ENCODE measurements around the gene ITGB4. TPM values are rescaled to one million over a fixed set of nuclear protein-coding genes. Genes with fewer than 3 reads are reported as not detected.
"Not testable (repeated sequence)": the region's sequence is repeated elsewhere in the genome, so short reads cannot be mapped to it uniquely, and the experiment has no call there.

ITGB4 gene
- total RNA-seq, 1 donor from 2014 or later = 3.1 TPM

DNA sequence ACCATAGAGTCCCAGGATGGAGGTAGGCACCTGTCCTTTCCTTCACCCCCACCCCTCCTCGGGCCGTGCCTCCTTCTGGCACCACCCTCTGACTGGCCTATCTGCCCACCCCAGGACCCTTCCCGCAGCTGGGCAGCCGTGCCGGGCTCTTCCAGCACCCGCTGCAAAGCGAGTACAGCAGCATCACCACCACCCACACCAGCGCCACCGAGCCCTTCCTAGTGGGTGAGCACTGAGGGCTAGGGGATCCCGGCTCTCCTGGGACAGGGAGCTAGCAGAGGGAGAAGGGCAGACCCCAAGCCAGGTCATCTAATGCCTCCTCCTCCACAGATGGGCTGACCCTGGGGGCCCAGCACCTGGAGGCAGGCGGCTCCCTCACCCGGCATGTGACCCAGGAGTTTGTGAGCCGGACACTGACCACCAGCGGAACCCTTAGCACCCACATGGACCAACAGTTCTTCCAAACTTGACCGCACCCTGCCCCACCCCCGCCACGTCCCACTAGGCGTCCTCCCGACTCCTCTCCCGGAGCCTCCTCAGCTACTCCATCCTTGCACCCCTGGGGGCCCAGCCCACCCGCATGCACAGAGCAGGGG lies 35.9 kb downstream of the ITGB4 start:
- H3K4me3 ChIP-seq (ENCODE audit: low read length in 3 of 3) = no peak overlapping the region
- no peak overlapping the region for H3K27ac ChIP-seq (ENCODE audit: low read depth, low read length)
- no peaks in the 10 kb centered on the region for H3K9me3 ChIP-seq (ENCODE audit: control insufficient read depth in 3 of 3, low read length in 3 of 3)
- H3K9ac ChIP-seq (ENCODE audit: low read depth in 1 of 3, low read length in 3 of 3) = no peak overlapping the region
- H3K27me3 ChIP-seq (ENCODE audit: control insufficient read depth in 3 of 3, insufficient read depth in 3 of 3, low read length in 3 of 3) = no peaks in the 10 kb centered on the region
- peaks cover 10 to 14% (median 12%) of the 10 kb centered on the region in 3 donors for H3K4me1 ChIP-seq (ENCODE audit: control insufficient read depth in 3 of 3, insufficient read depth in 3 of 3, low read length in 3 of 3)
- H3K36me3 ChIP-seq (ENCODE audit: control insufficient read depth in 3 of 3, insufficient read depth in 3 of 3, low read length in 3 of 3) = peaks cover 0 to 4% (median 0%) of the 10 kb centered on the region in 3 donors

DNA sequence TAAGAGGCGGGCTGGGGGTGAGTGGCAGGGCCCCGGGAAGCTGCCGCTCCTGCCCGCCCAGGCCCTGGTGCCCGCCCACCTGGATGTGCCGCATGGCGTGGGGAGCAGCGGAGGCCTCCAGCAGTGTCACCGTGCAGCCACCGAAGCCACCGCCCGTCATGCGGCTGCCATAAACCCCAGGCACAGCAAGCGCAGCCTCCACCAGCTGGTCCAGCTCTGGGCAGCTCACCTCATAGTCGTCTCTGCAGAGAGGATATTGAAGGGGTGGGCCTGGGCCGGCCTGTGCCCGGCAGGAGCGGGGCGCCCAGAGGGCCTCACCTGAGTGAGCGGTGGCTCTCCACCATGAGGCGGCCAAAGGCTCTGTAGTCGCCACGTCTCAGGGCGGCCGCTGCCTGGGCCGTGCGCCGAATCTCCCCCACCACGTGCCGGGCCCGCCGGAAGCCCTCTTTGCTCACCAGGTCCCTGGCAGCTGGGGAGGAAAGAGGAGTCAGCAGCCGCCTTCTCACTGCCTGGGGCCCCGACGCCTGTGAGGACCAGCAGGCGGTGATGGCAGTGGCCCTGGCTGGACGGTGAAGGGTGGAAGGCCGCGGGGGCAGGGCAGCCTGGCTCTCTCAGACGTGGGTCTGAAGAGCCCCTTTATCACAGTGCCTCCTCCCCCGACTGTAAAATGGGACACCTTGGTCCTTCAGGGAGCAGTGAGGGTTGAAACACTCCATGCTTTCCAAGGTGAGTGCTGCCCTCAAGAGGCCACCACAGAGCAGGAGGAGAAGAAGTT lies 37.1 kb downstream of the ITGB4 start:
- Histone ChIP-seq H3K4me1 (ENCODE audit: control insufficient read depth in 3 of 3, insufficient read depth in 3 of 3, low read length in 3 of 3) (peaks cover 9 to 15% (median 10%) of the 10 kb centered on the region in 3 donors), H3K9me3 (ENCODE audit: control insufficient read depth in 3 of 3, low read length in 3 of 3) (no peaks in the 10 kb centered on the region), H3K27me3 (ENCODE audit: control insufficient read depth in 3 of 3, insufficient read depth in 3 of 3, low read length in 3 of 3) (no peaks in the 10 kb centered on the region), H3K4me3 (ENCODE audit: low read length in 3 of 3) (no peak overlapping the region), H3K27ac (ENCODE audit: low read depth, low read length) (no peak overlapping the region), H3K36me3 (ENCODE audit: control insufficient read depth in 3 of 3, insufficient read depth in 3 of 3, low read length in 3 of 3) (peaks cover 0 to 4% (median 0%) of the 10 kb centered on the region in 3 donors), H3K9ac (ENCODE audit: low read depth in 1 of 3, low read length in 3 of 3) (no peak overlapping the region)

DNA sequence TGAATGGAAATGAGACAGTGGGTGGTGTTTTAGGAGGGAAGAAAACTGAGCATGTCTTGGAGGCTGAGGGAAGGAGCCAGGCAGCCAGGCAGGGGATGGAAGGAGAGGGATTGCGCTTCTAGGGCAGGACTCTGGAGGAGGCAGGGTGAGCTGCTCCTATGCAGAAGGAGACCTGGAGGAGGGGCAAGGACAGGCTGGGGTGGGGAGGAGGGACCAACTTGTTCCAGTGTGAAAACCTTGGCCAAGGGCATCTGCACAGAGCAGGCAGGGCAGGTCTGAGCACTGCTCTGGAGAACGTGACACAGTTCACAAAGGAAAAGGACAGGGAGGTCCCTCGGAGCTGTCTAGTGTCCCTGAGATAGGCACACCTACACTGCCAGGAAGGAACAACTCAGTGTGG lies 38.2 kb downstream of the ITGB4 start:
- Histone ChIP-seq H3K4me3 (ENCODE audit: low read length in 3 of 3) (no peak overlapping the region), H3K27me3 (ENCODE audit: control insufficient read depth in 3 of 3, insufficient read depth in 3 of 3, low read length in 3 of 3) (no peaks in the 10 kb centered on the region), H3K9me3 (ENCODE audit: control insufficient read depth in 3 of 3, low read length in 3 of 3) (no peaks in the 10 kb centered on the region), H3K27ac (ENCODE audit: low read depth, low read length) (no peak overlapping the region), H3K36me3 (ENCODE audit: control insufficient read depth in 3 of 3, insufficient read depth in 3 of 3, low read length in 3 of 3) (peaks cover 0 to 4% (median 0%) of the 10 kb centered on the region in 3 donors), H3K9ac (ENCODE audit: low read depth in 1 of 3, low read length in 3 of 3) (no peak overlapping the region), H3K4me1 (ENCODE audit: control insufficient read depth in 3 of 3, insufficient read depth in 3 of 3, low read length in 3 of 3) (peaks cover 8 to 17% (median 11%) of the 10 kb centered on the region in 3 donors)

DNA sequence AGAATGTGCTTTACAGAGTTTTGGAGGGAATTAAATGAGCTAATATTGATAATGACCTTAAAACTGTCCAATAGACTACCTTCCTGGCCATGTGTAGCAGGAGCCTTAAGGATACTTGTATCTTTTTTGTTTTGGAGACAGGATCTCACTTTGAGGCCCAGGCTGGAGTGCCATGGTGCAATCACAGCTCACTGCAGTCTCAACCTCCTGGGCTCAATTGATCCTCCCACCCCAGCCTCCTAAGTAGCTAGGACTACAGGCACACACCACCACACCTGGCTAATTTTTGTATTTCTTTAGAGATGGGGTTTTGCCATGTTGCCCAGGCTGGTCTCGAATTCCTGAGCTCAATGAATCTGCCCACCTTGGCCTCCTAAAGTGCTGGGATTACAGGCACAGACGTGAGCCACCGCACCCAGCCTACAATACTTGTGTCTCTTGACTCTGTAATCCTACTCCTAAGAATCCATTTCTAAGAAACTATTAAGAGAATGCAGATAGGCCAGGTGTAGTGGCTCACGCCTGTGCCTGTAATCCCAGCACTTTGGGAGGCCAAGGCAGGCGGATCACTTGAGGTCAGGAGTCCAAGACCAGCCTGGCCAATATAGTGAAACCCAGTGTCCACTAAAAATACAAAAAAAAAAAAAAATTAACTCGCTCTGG lies 38.9 kb downstream of the ITGB4 start:
- H3K27me3 ChIP-seq (ENCODE audit: control insufficient read depth in 3 of 3, insufficient read depth in 3 of 3, low read length in 3 of 3); H3K4me3 ChIP-seq (ENCODE audit: low read length in 3 of 3); H3K27ac ChIP-seq (ENCODE audit: low read depth, low read length); H3K9ac ChIP-seq (ENCODE audit: low read depth in 1 of 3, low read length in 3 of 3); H3K9me3 ChIP-seq (ENCODE audit: control insufficient read depth in 3 of 3, low read length in 3 of 3); H3K36me3 ChIP-seq (ENCODE audit: control insufficient read depth in 3 of 3, insufficient read depth in 3 of 3, low read length in 3 of 3): not testable (repeated sequence)
- peaks cover 9 to 16% (median 12%) of the 10 kb centered on the region in 3 donors for H3K4me1 ChIP-seq (ENCODE audit: control insufficient read depth in 3 of 3, insufficient read depth in 3 of 3, low read length in 3 of 3)

DNA sequence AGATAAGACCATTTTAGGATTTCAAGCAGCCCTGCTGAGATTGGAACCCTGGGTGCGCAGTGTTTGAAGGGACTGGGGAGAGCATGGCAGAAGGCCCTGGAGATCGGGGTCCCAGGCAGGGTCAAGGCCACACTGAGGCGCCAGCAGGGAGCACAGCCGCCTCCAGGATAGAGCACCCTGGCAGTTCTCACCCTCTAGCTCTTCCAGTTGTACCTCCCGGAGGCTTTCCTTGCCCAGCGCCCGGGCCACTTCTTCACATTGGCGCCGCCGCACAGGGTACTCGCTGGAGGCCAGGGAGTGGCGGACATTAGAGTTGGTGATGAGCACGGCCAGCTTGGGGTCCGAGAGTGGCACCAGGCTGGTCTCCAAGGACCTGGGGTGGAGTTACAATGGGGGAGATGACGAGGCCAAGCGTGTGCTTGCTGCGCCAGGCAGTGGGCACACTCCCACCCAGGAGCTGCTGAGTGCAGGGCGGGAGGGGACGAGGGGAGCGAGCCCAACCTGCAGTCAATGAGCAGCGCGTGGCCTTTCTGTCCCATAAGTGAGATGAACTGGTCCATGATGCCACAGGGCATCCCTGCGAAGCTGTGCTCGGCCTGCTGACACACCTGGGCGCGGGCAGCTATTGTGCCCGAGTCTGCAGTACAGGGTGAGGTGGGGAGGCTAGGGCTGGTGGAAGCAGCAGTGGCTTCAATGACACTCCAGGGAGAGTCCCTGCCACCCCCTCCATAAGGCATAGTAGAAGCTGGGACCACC lies 41.4 kb downstream of the ITGB4 start:
- Histone ChIP-seq H3K9me3 (ENCODE audit: control insufficient read depth in 3 of 3, low read length in 3 of 3) (no peaks in the 10 kb centered on the region), H3K36me3 (ENCODE audit: control insufficient read depth in 3 of 3, insufficient read depth in 3 of 3, low read length in 3 of 3) (peaks cover 0 to 4% (median 0%) of the 10 kb centered on the region in 3 donors), H3K27me3 (ENCODE audit: control insufficient read depth in 3 of 3, insufficient read depth in 3 of 3, low read length in 3 of 3) (no peaks in the 10 kb centered on the region), H3K4me1 (ENCODE audit: control insufficient read depth in 3 of 3, insufficient read depth in 3 of 3, low read length in 3 of 3) (peaks cover 11 to 19% (median 16%) of the 10 kb centered on the region in 3 donors), H3K9ac (ENCODE audit: low read depth in 1 of 3, low read length in 3 of 3) (no peak overlapping the region), H3K27ac (ENCODE audit: low read depth, low read length) (no peak overlapping the region), H3K4me3 (ENCODE audit: low read length in 3 of 3) (no peak overlapping the region)

DNA sequence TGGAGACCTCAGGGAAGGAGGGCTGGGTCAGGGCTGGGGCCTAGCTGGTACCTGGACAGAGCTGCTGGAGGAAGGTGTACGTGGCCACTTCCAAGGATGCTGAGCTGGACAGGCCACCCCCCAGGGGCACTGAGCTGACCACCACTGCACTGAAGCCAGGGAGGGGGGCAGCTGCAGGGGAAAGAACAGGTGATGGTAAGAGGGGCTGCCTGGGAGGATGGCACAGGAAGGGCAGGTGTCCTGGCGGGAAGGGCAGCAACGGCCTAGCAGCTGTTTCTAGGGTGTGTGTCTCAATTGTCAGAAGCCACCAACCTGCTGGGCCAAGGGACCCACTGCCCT lies 42.0 kb downstream of the ITGB4 start:
- Histone ChIP-seq H3K27ac (ENCODE audit: low read depth, low read length) (no peak overlapping the region), H3K4me3 (ENCODE audit: low read length in 3 of 3) (no peak overlapping the region), H3K27me3 (ENCODE audit: control insufficient read depth in 3 of 3, insufficient read depth in 3 of 3, low read length in 3 of 3) (no peaks in the 10 kb centered on the region), H3K4me1 (ENCODE audit: control insufficient read depth in 3 of 3, insufficient read depth in 3 of 3, low read length in 3 of 3) (peaks cover 11 to 19% (median 16%) of the 10 kb centered on the region in 3 donors), H3K36me3 (ENCODE audit: control insufficient read depth in 3 of 3, insufficient read depth in 3 of 3, low read length in 3 of 3) (peaks cover 0 to 4% (median 0%) of the 10 kb centered on the region in 3 donors), H3K9me3 (ENCODE audit: control insufficient read depth in 3 of 3, low read length in 3 of 3) (no peaks in the 10 kb centered on the region), H3K9ac (ENCODE audit: low read depth in 1 of 3, low read length in 3 of 3) (no peak overlapping the region)

DNA sequence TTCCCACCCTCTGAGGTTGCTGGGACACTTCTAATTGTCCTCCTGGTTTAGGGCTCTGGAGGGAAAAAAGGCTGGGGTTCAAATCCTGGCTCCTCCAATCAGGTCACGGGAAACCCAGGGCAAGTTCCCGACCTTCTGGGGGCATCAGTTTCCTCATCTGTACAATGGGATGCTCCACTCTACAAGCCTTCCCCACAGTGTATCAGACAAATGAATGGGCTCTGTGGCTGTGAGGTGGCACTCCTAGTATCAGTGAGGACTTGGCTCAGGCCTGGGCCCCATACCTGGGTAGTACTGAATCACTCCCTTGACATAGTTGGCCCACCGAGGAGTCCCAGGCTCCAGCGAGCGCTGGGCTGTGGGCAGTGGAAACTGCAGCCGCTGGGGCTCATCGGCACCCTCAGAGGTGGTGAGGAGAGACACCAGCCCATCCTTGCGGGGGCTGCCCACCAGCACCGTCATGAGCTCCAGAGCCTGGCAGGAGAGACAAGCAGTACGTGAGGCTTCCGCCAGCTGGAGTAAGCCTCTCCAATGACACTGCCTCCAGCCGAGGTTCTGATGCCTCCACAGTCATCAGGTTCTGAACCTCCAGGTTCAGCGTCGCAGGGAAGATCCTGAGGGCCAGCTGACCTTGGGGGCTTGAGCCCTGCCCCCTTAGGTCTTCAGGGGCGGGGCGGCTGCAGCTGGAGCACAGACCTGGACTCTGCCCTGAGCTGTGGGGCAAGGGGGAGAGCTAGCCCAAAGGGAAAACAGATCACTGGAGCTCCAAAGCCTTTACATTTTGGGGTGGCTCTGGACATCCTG lies 42.6 kb downstream of the ITGB4 start:
- H3K36me3 ChIP-seq (ENCODE audit: control insufficient read depth in 3 of 3, insufficient read depth in 3 of 3, low read length in 3 of 3) = peaks cover 0 to 4% (median 0%) of the 10 kb centered on the region in 3 donors
- H3K27me3 ChIP-seq (ENCODE audit: control insufficient read depth in 3 of 3, insufficient read depth in 3 of 3, low read length in 3 of 3) = no peaks in the 10 kb centered on the region
- H3K9me3 ChIP-seq (ENCODE audit: control insufficient read depth in 3 of 3, low read length in 3 of 3) = no peaks in the 10 kb centered on the region
- H3K4me3 ChIP-seq (ENCODE audit: low read length in 3 of 3) = peak overlapping the region; percentile 70 to 80 (median 75)
- H3K9ac ChIP-seq (ENCODE audit: low read depth in 1 of 3, low read length in 3 of 3) = peak overlapping the region; percentile 73 to 81 (median 80)
- H3K4me1 ChIP-seq (ENCODE audit: control insufficient read depth in 3 of 3, insufficient read depth in 3 of 3, low read length in 3 of 3) = peaks cover 11 to 19% (median 16%) of the 10 kb centered on the region in 3 donors
- peak overlapping the region; percentile 69 for H3K27ac ChIP-seq (ENCODE audit: low read depth, low read length)

DNA sequence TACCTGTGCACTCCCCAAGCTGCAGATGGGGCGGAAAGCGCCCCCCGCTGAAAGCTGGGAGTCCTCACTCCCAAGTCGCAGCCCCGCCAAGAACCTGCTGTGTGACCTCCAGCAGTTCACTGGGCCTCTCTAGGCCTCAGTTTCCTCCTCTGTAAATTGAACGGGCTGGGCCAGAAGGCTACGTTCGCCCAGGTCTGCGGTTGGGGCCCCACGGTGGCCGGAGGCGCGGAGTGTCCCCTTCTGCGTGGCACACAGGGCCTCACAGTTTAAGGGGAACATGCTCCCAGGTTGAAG lies 43.1 kb downstream of the ITGB4 start:
- H3K27ac ChIP-seq (ENCODE audit: low read depth, low read length) = peak overlapping the region; percentile 69
- H3K27me3 ChIP-seq (ENCODE audit: control insufficient read depth in 3 of 3, insufficient read depth in 3 of 3, low read length in 3 of 3) = no peaks in the 10 kb centered on the region
- peaks cover 11 to 19% (median 16%) of the 10 kb centered on the region in 3 donors for H3K4me1 ChIP-seq (ENCODE audit: control insufficient read depth in 3 of 3, insufficient read depth in 3 of 3, low read length in 3 of 3)
- H3K9me3 ChIP-seq (ENCODE audit: control insufficient read depth in 3 of 3, low read length in 3 of 3) = no peaks in the 10 kb centered on the region
- peak overlapping the region; percentile 73 to 81 (median 80) for H3K9ac ChIP-seq (ENCODE audit: low read depth in 1 of 3, low read length in 3 of 3)
- peaks cover 0 to 3% (median 0%) of the 10 kb centered on the region in 3 donors for H3K36me3 ChIP-seq (ENCODE audit: control insufficient read depth in 3 of 3, insufficient read depth in 3 of 3, low read length in 3 of 3)
- peak overlapping the region; percentile 70 to 80 (median 75) for H3K4me3 ChIP-seq (ENCODE audit: low read length in 3 of 3)

DNA sequence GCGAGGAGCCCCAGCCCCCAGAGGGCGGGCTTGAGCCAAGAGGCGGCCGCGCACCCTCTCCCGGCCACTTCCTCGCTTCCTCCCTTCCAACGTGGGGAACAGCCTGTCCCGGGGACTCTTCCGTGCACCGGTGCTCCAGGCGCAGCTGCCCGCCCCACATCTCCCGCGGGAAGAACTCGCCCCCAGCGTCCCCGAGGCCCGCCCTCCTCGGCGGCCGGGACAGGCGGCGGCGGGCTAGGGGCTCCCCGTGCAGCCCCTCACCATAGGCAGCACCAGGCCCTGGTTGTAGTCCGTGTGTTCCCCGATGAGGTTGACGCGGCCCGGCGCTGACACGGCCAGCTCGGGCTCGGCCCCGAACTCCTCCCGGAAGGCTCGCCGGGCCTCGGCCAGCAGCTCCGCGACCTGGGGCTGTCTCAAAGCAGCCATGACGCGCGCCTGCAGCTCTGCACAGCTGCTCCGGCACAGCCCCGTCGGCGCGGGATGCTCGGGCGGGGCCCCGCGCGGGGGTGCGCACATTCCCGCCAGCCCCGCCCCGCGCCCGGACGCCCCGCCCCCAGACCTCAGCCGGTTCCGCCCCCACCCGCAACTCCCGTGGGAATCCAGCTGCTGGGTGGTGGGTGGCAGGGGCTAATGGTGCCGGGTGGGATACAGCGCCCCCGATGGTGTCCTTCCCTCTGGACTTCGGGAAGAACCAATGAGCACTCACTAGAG lies 43.6 kb downstream of the ITGB4 start, which contains the start of gene GALK1:
GALK1 (minus strand) TSS at position 482 of the 711 bp plus-strand sequence; CDS start at position 426, 56 bp downstream.
- Histone ChIP-seq H3K4me1 (ENCODE audit: control insufficient read depth in 3 of 3, insufficient read depth in 3 of 3, low read length in 3 of 3) (peaks cover 11 to 19% (median 16%) of the 10 kb centered on the region in 3 donors), H3K27me3 (ENCODE audit: control insufficient read depth in 3 of 3, insufficient read depth in 3 of 3, low read length in 3 of 3) (no peaks in the 10 kb centered on the region), H3K9ac (ENCODE audit: low read depth in 1 of 3, low read length in 3 of 3) (peak within 1 kb of the TSS; percentile 73 to 81 (median 80)), H3K4me3 (ENCODE audit: low read length in 3 of 3) (peak within 1 kb of the TSS; percentile 70 to 80 (median 75)), H3K27ac (ENCODE audit: low read depth, low read length) (peak within 1 kb of the TSS; percentile 69), H3K9me3 (ENCODE audit: control insufficient read depth in 3 of 3, low read length in 3 of 3) (no peaks in the 10 kb centered on the region), H3K36me3 (ENCODE audit: control insufficient read depth in 3 of 3, insufficient read depth in 3 of 3, low read length in 3 of 3) (no peaks in the 10 kb centered on the region)
